Limb (tissue), 2 donors: ENCODE results near the gene GBF1.
A peak's percentile ranks its signal among the peaks of the same experiment; 100 is the strongest.

ENCODE experiments used
- DNase-seq, 2 donors: peaks; one replicate each; pipeline ENCODE4 v3.0.0-alpha.2; 2016; ENCODE audit errors: extremely low spot score in 2 of 2

The GBF1 gene

DNA sequence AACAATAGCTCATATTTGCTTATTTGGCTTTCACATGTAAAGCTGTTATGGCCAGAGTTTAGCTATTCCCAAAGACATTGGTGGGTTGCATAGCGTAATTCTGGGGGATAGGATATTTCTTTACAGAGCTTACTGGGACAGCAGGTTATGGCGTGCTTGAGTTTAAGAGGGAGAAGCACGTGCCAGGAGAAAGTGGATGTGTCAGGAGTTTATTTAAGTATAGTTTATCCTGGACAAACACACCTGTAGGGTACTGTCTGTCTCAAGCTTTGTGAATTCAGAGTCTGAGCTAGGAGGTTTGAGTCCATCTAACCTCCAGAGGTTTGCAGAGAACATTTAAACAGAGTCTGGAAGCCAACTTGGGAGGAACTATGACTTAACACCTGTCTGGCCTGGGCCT lies 21.3 kb downstream of the GBF1 start:
- DNase-seq: no peak

DNA sequence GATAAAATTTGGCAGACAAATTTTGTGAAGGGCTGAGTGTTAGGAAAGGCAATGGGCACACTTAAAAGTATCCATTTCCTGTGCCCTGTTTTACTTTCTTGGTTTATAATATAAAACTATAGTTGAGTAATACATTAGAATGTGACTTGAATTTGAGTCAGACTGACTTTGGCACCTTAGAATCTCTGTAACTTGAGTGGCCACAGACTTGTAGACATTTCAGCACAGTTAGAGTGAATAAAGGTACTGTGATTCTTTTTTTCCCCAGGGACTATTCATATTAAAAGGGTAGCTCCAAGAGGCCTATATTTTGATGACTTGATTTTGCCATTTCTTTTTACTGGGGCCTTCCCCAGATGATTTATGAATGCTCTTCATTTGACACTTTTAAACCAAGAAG lies 22.4 kb downstream of the GBF1 start:
- no peak for DNase-seq

DNA sequence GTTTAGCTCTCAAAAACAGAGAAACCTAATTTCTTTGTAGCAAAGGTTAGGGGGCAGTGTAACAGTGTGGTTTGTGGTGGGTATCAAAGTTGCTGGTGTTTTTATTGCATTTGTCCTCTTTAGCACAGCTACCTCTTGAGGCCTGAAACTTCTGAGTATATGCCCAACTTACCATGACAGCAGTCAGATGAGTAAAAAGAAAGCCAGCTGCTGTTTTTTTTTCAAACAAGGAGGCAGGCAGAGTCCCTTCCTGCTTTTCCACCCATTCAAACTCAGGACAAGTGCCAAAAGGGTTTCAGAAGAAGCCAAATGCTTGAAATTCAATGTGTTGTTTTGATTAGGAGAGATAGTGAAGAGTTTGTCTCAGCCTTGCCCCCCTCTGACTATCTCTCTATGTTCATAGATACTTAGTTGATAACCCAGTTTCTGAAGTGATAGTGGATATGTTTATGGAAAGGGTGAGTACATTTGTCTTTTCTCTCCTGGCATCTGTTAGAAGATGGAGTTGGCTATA lies 23.1 kb downstream of the GBF1 start:
- no peak for DNase-seq

DNA sequence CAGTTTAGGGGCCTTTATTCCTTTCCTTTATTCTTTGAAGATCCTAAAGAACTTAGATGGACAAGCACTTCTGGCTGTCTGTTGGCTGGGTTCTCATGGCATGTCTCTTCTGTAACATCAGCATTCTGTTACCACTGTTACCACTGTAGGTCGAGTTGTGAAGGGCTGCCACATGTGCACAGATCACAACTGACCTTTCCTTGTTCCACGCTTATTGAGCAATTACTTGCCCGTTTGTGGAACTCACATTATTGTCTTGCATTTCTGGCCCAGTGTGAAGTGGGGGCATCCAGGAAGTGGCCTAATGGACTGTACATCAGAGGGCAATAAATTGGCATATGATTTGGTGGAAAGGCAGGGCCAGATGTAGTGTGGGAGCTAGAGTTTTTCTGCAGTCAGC lies 23.7 kb downstream of the GBF1 start:
- DNase-seq: peak in 1 of 2 donors; percentile 44

DNA sequence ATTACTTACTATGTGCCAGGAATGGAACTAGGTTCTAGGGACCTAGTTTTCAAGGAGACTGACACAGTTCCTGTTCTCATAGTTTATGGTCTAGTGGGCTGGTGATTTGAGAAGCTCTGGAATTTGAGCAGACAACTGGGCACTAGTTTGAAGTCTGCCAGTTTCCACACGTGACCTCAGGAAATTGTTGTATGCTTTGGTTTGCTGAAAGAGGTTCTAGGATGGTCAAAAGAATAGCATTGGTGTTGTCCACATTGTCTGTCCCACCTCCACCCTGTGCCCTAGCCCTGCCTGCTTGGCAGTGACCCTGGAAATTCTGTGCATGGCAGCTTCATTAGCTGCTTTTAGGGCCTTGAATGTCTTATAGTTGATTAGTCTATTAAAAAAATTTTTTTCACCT lies 28.7 kb downstream of the GBF1 start:
- no peak for DNase-seq

DNA sequence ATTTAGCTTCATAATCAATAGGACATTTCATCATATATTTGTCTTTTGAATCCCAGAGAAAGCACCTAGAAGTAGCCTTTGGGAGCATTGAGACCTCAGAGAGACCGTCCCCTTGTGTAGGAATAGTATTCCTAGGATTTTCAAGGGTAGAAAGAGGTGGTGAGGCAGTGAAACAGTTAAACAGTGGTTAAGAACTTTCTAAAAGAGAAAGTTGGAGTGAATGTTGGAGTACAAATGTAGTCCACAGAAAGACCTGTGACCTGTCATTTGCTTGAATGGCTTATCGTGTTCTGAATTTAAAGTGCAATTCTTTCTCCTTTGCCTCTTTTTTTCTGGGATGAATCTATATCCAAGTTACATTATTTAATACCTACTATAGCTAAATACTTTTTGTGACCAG lies 30.0 kb downstream of the GBF1 start:
- no peak for DNase-seq

DNA sequence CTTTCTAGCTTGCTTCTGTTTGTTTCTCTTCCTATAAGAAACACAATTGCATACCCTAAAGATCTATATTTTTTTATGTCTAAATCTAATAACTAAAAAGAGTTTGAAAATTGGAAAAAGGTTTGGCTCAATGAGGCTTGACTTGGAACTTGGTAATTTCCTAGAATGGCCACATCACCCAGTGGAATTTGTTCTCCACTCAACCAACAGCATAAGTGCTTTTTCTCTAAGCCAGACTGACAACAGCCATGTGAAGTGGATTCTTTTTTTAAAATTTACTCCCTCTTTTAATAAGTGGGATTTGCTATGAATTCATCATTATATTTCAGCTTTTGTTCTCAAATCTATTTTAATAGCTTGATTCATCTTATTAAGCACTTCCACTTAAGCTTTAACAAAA lies 33.8 kb downstream of the GBF1 start:
- DNase-seq: no peak

DNA sequence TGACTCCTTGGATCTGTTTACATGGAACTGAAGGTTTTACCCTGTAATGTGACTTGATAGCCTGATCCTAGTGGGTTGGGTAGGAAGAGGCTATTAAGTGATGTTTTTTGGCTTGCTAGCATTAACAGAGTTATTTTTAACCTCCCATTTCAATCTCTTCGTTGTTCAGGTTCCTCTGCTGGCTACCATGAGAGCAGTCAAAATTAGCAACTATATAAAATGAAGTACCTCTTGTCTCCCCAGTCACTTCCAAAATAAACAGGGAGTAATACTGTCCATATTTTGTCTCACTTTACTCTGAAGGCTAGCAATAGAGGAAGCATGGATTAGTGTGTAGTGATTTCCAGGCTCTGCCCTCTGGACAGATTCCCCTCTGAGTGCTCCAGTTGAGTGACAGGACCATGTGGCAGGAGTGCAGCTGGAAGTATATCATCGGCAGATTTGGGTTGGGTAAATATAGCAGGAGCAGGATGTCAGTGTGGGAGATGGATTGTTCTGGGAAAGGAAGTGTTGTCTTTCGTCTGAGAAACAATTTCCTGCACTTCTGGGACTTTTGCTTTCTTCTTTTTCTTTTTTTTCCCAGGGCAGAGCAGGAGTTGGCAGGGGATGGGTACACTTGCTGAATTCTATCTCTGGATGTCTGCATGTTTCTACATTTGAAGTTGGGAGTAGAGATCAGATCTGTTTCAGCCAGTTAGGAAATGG lies 35.2 kb downstream of the GBF1 start:
- peak; percentile 68 to 80 for DNase-seq

DNA sequence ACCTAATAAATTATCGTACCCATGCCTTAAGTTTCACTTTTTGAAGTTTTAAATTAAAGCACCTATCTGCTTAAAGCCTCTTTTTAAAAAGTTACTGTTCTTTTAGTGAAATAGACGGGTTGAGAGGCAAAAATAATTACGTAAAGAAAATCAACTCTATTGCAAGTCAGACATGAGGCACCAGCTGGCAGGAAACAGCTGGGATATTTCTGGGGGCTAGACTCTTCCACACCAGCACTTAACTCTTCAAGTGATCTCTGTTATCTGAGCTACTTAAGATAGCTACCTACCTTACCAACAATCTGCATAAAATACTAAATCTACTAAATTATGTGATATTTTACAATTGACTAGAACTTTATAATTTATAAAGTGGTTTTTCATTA lies 35.8 kb downstream of the GBF1 start:
- peak in 1 of 2 donors; percentile 48 for DNase-seq

DNA sequence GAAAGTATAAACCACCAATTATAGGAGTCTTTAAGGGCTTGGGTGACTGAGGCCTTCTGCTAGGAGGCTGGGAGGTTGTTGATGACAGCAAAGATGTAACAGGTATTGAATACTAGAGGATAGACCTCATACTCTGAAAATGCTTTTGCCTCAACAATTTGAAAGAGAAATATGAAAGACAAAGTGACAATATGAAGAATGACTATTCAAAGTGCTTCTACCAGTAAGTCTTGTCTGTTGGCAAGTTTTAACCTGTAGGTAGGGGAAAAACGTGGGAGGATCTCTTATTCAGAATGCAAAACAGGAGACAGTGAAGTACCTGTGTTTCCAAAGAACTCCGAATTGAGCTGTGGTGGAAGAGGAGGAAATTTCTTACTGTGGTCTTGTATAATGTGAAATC lies 38.2 kb downstream of the GBF1 start:
- DNase-seq: no peak

DNA sequence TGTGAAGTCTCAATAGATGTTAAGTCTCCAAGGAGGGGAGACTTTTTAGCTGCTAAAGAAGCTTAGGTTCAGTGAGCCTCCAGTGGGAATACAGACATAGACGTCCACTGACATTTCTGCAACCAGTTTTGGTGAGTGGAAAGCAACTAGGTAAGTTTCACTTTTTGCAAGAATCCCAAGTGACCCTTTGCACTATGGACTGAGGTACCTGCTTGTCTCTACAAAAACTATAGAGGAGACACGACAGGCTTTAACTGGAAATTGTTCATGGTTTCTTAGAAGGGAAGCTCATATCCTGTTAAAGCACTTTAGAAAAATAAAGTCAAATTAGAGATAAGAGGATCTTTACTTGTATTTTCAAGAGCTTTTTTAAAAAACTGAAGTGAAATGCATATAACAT lies 38.6 kb downstream of the GBF1 start:
- DNase-seq: no peak

DNA sequence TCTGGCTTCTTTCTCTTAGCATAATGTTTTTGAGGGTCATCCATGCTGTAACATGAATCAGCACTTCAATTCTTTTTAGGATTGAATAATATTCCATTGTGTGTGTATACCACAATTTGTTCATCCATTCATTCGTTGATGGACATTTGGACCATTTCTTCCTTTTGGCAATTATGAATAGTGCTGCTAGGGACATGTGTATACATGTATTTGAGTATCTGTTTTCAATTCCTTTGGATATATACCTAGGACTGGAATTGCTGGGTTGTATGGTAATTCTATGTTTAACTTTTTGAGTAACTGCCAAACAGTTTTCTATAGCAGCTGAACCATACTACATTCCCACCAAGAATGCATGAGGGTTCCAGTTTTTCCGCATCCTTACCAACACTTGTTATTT lies 39.2 kb downstream of the GBF1 start:
- DNase-seq: no peak

DNA sequence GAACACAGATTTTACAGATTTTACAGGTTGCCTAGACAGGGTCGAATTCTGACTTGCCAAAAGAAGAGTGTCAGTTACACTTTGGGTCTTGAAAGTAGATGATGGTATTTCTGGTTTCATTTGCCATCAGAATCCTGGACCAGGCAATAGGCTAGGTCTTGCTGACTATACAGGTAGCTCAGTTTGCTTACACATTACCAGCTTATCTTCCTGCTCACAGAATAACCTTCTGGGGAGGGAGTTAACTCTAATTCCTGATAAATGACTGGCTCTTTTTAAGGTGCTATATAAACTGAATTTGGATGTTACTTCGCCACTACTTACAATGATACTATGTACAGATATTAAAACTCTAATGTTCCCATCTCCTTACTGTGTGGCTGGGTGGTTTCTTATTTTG lies 39.8 kb downstream of the GBF1 start:
- no peak for DNase-seq

DNA sequence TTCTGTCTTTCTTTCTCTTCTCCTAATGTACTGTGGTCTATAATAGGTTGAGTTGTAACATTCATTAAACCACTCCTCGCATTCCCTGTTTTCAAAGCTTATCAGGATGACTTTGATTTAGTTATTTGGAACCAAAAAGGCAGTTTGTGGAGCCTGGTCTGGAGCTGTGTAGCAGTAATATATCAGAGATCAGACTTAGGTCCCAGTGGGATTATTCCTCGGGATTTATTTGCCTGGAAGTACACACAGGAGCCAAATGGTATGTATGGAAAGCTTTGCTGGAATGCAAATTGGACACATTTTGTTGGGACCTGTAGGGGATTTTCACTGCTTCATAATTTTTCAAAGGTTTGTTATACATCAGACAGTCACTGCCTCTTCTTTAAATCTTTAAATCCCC lies 40.9 kb downstream of the GBF1 start:
- no peak for DNase-seq

DNA sequence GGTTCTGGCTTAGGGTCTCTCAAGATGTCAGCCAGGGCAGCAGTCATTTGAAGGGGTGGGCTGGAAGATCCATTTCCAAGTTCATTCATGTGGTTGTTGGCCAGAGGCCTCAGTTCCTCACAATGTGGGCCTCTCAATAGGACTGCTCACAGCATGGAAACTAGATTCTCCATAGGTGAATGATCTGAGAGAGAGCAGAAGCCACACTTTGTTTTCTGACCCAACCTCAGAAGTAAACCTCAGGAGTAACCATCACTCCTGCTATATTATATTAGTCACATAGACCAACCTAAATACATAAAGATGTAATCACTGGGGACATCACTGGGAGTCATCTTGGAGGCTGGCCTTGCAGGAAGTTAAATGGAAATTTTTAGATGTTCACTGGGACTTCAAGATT lies 42.2 kb downstream of the GBF1 start:
- DNase-seq: no peak

DNA sequence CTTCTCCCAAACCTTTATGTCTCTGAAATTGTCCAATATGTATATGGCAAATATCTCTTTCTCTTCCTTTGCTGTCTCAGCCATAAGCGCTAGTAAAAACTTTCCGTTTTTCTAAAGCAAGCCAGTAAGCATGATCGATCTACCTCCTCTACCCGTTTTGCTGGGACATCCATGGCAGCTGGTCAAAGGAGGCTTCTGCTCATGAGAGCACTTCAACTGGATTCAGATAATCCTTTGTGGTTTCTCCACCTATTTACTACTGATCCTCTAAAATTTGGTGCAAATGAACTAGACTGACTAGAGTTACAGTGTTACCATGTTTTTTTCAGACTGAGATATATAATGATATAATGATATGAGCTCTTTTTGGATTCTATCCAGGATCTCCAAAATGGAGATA lies 42.7 kb downstream of the GBF1 start:
- no peak for DNase-seq

DNA sequence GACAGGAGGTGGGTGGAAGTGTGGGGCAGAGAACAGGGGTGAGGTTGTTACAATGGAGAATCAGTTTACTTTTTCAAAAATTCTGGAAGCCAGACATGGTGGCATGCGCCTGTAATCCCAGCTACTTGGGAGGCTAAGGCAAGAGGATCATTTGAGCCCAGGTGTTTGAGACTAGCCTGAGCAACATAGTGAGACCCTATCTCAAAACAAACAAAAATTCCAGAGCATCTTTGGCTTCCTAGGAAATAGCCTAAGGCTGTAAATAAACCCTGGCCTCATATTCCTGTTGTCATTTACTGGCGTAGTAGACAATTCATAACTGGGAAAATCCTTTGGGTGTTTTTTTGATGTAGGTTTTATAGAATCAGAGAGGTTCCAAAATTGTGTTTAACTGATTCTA lies 44.0 kb downstream of the GBF1 start:
- DNase-seq: no peak

DNA sequence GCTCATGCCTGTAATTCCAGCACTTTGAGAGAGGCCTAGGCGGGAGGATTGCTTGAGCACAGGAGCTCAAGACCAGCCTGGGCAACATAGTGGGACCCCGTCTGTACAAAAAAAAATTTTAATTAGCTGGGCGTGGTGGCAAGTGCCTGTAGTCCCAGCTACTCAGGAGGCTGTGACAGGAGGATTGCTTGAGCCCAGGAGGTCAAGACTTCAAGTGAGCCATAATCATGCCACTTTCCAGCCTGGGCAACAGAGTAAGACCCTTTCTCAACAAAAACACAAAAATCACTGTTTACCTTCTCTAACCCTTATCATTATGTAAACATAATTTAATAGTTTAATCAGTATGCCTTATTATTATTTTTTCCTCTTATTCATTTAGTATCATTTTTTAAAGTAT lies 44.5 kb downstream of the GBF1 start:
- DNase-seq: no peak

DNA sequence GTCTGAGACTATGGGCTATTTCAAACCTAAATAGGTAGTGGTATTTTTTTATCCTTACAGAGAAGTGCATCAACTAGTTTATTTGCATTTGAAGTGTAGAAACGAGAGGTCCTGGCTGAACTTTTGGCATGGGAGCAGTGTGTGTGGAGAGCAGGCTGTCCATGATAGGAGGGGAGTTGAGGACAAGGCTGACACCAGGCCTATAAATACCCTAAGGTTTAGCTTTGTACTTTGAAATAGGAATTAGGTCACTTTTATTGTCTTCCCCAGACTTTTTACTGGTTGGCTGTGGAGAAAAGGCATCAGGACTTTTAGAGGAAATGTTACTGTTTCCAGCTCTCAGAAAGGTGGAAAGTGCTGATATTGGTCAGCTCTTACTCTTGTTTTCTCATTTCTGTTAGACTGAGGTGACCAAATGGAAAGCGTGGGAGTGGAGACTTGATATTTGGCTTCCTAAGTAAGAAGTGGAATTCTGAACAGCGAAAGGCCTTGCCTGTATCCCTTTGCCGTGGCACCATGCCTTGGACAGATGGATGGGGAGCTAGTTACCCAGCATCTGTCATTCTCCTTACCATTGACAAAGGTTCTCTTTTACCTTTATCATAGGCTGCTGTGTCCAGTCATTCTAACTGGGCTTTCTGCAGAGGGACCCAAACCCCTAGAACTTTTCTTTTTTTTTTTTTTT lies 46.0 kb downstream of the GBF1 start:
- no peak for DNase-seq

DNA sequence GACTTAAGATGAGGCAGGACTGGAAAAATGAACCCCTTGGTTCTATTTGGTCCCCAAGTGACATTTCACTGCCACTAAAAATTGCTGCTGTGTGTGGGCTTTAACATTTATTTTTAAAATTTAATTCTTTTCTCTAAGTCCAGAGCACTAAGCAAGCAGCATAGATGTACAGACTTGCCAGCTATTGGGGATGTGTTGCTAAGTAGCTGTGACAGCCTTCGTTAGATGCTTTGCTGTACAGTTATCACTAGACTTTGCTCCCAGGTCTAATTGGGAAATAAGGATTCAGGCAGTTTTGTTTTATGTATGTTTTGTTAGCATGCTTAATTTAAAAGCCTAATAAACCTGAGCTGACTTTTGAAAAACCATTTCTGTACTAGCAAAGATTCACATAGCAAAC lies 51.8 kb downstream of the GBF1 start:
- no peak for DNase-seq

DNA sequence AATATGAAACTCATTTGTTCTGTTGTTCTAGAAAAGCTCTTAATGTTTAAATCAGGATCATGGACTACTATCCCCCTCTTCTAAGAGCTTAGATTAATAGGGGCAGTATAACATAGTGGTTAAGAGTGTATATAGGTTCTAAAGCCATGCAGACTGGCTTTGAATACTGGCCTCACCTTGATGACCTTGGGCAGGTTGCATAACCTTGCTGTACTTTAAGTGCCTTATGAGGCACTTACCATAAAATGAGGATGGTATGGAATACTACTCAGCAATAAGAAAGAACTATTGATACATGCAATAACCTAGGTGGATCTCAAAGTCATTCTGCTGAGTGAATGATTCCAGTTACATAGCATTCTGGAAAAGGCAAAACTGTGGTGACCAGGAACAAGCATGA lies 53.6 kb downstream of the GBF1 start:
- DNase-seq: no peak

DNA sequence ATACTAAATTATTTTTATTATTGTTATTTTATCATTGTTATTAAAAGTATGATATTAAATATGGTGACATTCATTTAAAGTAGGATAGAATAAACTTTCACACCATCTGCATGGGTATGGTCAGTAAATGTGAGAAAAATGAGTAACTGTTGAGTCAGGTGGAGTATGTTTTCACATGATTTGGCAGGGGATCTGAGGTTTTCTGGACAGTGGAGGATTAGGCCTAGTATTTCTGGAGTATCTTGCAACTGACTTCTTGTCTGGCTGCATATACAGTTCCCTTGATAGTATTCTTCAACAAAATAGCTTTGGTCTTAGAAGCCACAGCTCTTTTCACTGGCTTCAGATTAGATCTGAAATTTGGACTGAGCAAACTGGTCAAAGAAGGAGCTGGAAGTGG lies 54.5 kb downstream of the GBF1 start:
- DNase-seq: no peak

DNA sequence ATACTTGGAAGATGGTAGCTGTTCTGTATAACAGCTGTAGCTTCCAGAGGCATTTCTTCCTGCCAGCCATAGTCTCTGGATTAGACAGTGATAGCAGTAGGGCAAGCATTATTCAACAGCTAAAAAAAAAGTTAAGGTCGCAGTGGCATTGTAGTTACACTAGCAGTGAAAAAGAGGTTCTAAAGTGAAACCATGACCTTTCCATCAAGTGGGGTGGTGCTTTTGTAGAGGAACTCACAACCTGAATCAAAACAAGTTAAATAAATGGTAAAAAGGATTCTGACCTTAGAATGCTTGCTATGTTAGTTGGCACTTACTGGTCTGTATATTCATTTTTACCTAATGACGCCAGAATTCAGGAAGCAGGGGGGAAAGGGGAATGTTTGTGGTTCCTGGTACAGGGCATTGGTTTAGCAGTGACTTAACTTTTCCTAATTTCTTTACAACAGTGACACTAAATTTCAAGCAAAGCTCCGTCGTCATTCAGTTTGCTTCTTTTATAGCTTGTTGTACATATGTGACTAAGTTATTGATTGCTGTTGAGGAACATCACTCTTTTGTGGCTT lies 55.0 kb downstream of the GBF1 start:
- no peak for DNase-seq
